Cardiac fibroblast (primary cell): ENCODE measurements around the gene ZCCHC2.

ENCODE experiments used
- DNase-seq, 2 donors: peaks; one replicate each; pipeline versions ENCODE4 v3.0.0 to v3.0.0-alpha.2; 2010; ENCODE audit warnings: low read depth in 2 of 2
- H3K4me3 ChIP-seq, 2 donors: replicated peaks in 1 of 2; 1 replicate in 1 of 2; 2 replicates in 1 of 2; pipeline ENCODE4 v1.5.1; 2011; ENCODE audit warnings: low read depth in 2 of 2, low read length in 2 of 2, mild to moderate bottlenecking in 2 of 2, moderate library complexity in 1 of 2
- TF ChIP-seq, protein P1 (sequence below): IDR thresholded peaks from one replicate; pipeline ENCODE4 v1.5.1; 2011; ENCODE audit warnings: low read depth, mild to moderate bottlenecking, low read length, inconsistent platforms

Gene ZCCHC2

DNA sequence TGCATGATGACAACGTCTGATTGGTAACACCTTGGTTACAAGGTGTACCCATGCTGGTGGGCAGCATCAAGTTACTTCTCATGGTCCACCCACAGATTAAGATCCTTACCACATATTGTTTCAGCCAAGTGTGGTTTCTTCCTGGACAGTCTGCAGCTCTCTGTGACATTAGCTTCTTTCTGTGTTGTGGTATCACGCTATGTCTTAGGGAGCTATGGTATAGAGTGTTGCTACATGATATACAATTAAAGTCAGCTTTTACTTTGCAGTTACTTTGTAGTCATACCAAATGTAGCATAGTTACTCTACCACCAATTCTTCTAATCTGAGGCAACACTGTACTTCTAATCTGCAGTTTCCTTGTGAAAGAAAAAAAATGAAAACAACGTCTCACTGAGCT lies 48.8 kb downstream of the ZCCHC2 start:
- TF ChIP-seq, protein P1, sequence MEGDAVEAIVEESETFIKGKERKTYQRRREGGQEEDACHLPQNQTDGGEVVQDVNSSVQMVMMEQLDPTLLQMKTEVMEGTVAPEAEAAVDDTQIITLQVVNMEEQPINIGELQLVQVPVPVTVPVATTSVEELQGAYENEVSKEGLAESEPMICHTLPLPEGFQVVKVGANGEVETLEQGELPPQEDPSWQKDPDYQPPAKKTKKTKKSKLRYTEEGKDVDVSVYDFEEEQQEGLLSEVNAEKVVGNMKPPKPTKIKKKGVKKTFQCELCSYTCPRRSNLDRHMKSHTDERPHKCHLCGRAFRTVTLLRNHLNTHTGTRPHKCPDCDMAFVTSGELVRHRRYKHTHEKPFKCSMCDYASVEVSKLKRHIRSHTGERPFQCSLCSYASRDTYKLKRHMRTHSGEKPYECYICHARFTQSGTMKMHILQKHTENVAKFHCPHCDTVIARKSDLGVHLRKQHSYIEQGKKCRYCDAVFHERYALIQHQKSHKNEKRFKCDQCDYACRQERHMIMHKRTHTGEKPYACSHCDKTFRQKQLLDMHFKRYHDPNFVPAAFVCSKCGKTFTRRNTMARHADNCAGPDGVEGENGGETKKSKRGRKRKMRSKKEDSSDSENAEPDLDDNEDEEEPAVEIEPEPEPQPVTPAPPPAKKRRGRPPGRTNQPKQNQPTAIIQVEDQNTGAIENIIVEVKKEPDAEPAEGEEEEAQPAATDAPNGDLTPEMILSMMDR: no peak
- no peak overlapping the region for H3K4me3 ChIP-seq
- no peak for DNase-seq

DNA sequence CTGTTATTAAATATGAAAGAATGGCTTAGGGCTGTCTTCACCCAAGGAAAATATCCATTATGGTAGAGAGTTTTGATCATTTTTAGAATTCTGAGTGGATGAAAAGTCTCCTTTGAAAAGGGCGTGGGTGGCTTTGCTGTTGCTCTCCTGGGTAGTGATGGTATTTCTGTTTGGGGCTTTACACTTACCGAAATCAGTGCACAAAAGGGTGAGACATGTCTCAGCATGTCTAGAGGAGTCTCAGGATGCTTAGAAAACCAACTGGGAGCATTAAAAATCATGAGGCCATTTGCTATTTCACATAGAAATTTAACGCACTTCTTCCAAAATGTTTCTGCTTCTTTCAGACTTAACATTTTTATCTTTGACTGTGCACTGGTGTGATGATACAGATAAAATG lies 49.6 kb downstream of the ZCCHC2 start:
- no peak for DNase-seq
- TF ChIP-seq, protein P1: no peak
- no peak overlapping the region for H3K4me3 ChIP-seq

DNA sequence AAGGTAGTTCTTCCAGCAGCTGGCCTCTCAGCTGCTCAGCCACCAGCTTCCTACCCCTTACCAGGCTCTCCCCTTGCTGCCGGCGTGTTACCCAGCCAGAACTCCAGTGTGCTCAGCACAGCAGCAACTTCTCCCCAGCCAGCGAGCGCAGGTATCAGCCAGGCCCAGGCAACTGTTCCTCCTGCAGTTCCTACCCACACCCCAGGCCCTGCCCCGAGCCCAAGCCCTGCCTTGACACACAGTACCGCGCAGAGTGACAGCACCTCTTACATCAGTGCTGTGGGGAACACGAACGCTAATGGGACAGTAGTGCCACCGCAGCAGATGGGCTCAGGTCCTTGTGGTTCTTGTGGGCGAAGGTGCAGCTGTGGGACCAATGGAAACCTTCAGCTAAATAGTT lies 52.0 kb downstream of the ZCCHC2 start:
- H3K4me3 ChIP-seq: no peak overlapping the region
- TF ChIP-seq, protein P1: no peak
- DNase-seq: no peak

DNA sequence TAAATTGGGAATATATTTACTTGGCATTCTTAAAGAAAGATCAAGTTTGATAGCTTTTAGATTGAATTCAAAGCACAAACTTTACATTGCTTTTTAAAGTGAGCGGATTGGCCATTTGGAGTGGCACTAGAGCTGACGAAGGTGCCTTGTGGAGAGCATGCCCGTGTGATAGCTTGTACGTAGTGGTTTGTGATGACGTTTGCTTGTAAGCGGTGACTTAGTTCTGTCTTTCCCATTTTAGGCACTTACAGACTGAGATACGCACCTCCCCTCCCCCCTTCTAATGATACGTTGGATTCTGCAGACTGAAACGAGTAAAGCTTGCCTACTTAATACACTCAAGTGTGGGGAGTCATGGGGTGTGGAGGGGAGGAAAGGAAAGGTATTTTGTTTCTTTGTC lies 53.4 kb downstream of the ZCCHC2 start:
- TF ChIP-seq, protein P1: no peak
- no peak overlapping the region for H3K4me3 ChIP-seq
- no peak for DNase-seq

DNA sequence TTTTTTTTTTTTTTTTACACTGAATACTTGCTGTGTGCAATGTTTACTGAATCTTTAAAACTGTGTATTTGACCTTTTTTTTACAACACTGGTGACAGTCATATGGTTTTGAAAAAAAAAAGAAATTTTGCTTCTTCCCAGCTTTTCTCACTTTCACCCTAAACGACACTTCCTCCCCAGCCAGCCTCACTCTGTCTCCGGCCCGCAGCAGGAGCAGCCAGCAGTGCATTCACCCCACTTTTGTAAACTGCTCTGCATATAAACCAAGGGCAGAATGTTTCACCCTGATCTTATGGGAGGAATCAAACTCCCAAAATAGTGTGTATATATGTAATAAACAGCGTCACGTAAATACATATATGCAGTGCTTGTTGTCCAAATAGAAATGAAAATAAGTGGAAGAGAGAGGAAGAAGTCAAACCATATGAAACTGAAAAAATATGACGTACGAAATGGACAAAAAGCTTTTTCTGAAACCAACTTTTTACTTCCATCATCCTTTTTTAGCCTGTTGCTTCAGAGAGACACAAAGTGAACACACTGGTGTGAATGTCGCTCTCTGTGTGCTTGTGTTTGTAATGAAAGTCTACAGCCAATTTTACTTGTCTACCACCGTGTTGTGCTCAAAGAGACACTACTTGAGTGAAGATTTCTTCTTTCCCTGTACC lies 54.2 kb downstream of the ZCCHC2 start:
- H3K4me3 ChIP-seq: no peak overlapping the region
- TF ChIP-seq, protein P1: no peak
- no peak for DNase-seq

DNA sequence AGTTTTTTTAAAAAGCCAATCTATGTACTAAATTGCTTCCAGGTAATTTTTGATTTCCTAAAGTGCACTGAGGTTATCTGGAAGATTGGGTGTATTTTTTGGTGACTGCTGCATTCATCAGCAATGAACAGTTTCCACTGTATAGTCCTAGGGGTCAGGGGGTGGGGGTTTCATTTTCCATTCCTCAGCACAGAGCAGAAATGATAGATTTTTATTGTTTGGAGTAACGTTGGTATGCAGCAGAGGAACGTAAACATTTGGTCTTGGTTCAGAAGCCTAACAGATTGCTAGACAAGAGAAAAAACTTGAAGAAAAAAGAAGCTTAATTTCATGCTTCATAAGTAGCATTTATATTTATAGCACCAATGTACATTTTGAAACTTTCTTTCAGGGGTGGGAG lies 54.9 kb downstream of the ZCCHC2 start:
- DNase-seq: no peak
- no peak overlapping the region for H3K4me3 ChIP-seq
- TF ChIP-seq, protein P1: no peak

DNA sequence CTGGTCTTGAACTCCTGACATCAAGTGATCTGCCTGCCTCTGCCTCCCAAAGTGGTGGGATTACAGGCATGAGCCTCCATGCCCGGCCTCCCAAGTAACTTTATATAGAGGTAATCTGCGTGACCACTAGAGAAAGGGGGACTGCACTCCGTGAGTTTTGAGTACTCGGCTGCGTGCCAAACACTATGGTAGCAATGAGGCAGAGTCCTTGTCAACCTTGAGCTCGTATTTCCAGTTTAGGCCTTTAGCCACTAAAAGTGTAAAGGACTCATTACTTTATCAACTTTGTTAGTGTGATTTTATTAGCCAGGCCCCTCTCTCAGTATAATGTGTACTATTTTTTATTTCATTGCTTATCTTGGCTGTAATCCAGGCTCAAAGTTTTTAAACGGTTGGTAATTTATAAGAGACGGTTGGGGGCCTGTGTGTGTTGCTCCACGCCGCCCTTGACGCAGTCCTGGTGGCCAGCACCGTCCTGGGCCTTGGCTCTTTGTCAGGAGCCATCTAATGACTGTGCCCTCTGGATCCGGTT lies 56.2 kb downstream of the ZCCHC2 start:
- TF ChIP-seq, protein P1: no peak
- no peak for DNase-seq

More for the DNA sequence above, 56.2 kb downstream of the ZCCHC2 start:
- H3K4me3 ChIP-seq: no peak overlapping the region
